Calu3 (cell line): ENCODE data around the gene CDK15. TPM values are rescaled to one million over a fixed set of nuclear protein-coding genes. Genes with fewer than 3 reads are reported as not detected.

ENCODE experiments used
- BruUV-seq: library from RNA; stranded (reverse); fragments of 400-500 nt; replicated peaks from 2 replicates; lab custom pipeline; 2021; lab: Mats Ljungman, UMichigan
- CTCF ChIA-PET: fragments of 300-600 bp; sonication (Branson Sonifier 250); formaldehyde crosslinking; loops from one replicate; lab custom pipeline; 2022; ENCODE audit warnings: antibody characterized with exemption; lab: Charles Lee
- DNase-seq: peaks from one replicate; pipeline ENCODE4 v3.0.0; 2022
- H3K27ac Mint-ChIP-seq: one replicate; pipeline ENCODE4 v1.8.0; 2022; ENCODE audit warnings: mixed read lengths; ENCODE audit not compliant: unreplicated experiment
- H3K27me3 Mint-ChIP-seq: one replicate; pipeline ENCODE4 v1.8.0; 2022; ENCODE audit warnings: mixed read lengths; ENCODE audit not compliant: unreplicated experiment
- H3K36me3 Mint-ChIP-seq: one replicate; pipeline ENCODE4 v1.8.0; 2022; ENCODE audit warnings: mild to moderate bottlenecking, moderate library complexity, mixed read lengths; ENCODE audit not compliant: insufficient read depth, unreplicated experiment
- H3K4me1 Mint-ChIP-seq: one replicate; pipeline ENCODE4 v1.8.0; 2022; ENCODE audit warnings: mild to moderate bottlenecking, low read depth, mixed read lengths; ENCODE audit not compliant: unreplicated experiment
- H3K4me3 Mint-ChIP-seq: one replicate; pipeline ENCODE4 v1.8.0; 2022; ENCODE audit warnings: mild to moderate bottlenecking, low read depth, moderate library complexity, mixed read lengths; ENCODE audit not compliant: unreplicated experiment
- H3K9me3 Mint-ChIP-seq: one replicate; pipeline ENCODE4 v1.8.0; 2022; ENCODE audit warnings: low read depth, mixed read lengths; ENCODE audit not compliant: unreplicated experiment
- CTCF ChIP-seq: fragments of 200-600 bp; IDR thresholded peaks from one replicate; pipeline ENCODE4 v1.8.0; 2022; ENCODE audit warnings: antibody characterized with exemption; ENCODE audit not compliant: unreplicated experiment
- intact Hi-C: fragments of 100-400 bp; cut with micrococcal nuclease; formaldehyde crosslinking; loops from one replicate; pipeline ENCODE4 v1.10.0; 2022; ENCODE audit not compliant: unreplicated experiment
- total RNA-seq: library from RNA; stranded (reverse); gene quantifications from 2 replicates; pipeline ENCODE4 v1.2.3, GENCODE V29; 2022

CDK15 gene
- total RNA-seq, 1 experiment from 2014 or later = not detected

- Mint-ChIP-seq H3K4me1 (no peaks in the 10 kb centered on the region), H3K27ac (no peak overlapping the region), H3K9me3 (no peaks in the 10 kb centered on the region), H3K27me3 (no peaks in the 10 kb centered on the region), H3K4me3 (no peak overlapping the region), H3K36me3 (no peaks in the 10 kb centered on the region)
- no peak for DNase-seq
- CTCF ChIA-PET = no interaction called here
- no peak for TF ChIP-seq CTCF
- intact Hi-C loops = no loop called here
- no TSS peak for BruUV-seq
These were observed 109.1 kb downstream of the CDK15 start for GRCh38 chr2:201915446-201915845.

GRCh38 chr2:201916565-201916964, 110.2 kb downstream of the CDK15 start:
- Mint-ChIP-seq H3K27ac (no peak overlapping the region), H3K9me3 (no peaks in the 10 kb centered on the region), H3K4me3 (no peak overlapping the region), H3K27me3 (no peaks in the 10 kb centered on the region), H3K36me3 (no peaks in the 10 kb centered on the region), H3K4me1 (no peaks in the 10 kb centered on the region)
- CTCF ChIA-PET = no interaction called here
- TF ChIP-seq CTCF = no peak
- DNase-seq = no peak
- intact Hi-C loops = no loop called here
- no TSS peak for BruUV-seq

GRCh38 chr2:201918616-201919307, 112.4 kb downstream of the CDK15 start:
- CTCF ChIA-PET = interaction anchor here (0.5 kb wide), 1 partner anchor 13 kb away, joined by 4 read pairs; no protein-coding TSS in a partner anchor
- Mint-ChIP-seq H3K36me3 (no peaks in the 10 kb centered on the region), H3K27me3 (no peaks in the 10 kb centered on the region), H3K9me3 (peaks cover 2% of the 10 kb centered on the region), H3K27ac (no peak overlapping the region), H3K4me3 (no peak overlapping the region), H3K4me1 (no peaks in the 10 kb centered on the region)
- no peak for DNase-seq
- no peak for TF ChIP-seq CTCF
- intact Hi-C loops = no loop called here
- no TSS peak for BruUV-seq

GRCh38 chr2:201919308-201919634, 112.9 kb downstream of the CDK15 start:
- intact Hi-C loops = no loop called here
- CTCF ChIA-PET = interaction anchor here (0.5 kb wide), 1 partner anchor 14 kb away, joined by 4 read pairs; no protein-coding TSS in a partner anchor
- H3K4me1 Mint-ChIP-seq = no peaks in the 10 kb centered on the region
- no peaks in the 10 kb centered on the region for H3K36me3 Mint-ChIP-seq
- no peak overlapping the region for H3K27ac Mint-ChIP-seq
- H3K4me3 Mint-ChIP-seq = no peak overlapping the region
- BruUV-seq = no TSS peak
- H3K9me3 Mint-ChIP-seq = peaks cover 2% of the 10 kb centered on the region
- H3K27me3 Mint-ChIP-seq = no peaks in the 10 kb centered on the region
- no peak for TF ChIP-seq CTCF
- DNase-seq = no peak
